ENCODE measurements around the gene ARHGAP15. TPM values are rescaled to one million over a fixed set of nuclear protein-coding genes. Genes with fewer than 3 reads are reported as not detected.

ARHGAP15 gene
- total and polyA plus RNA-seq, 2 experiments from 2014 or later = 0.26 TPM; not detected in 1

DNA sequence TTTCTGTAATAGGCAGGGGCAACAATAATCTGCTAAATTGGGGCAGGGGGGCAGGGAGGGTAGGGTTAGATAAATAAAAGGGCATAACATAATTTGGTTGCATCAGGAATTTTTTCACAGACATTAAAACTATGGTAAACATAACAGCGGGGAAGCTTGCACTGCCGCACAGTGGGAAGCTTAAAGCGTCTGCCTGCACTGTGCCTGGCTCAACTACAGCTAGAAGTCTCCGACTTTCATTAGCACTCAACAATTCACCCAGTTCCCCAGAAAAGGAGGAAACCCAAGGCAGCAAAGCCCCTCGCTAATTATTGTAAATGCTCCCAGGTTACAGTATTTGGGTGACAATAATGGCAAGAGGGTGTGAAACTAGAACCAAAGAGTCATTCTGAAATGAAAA is 562.9 kb downstream of the ARHGAP15 start (continued):
- TF ChIP-seq, protein P1, sequence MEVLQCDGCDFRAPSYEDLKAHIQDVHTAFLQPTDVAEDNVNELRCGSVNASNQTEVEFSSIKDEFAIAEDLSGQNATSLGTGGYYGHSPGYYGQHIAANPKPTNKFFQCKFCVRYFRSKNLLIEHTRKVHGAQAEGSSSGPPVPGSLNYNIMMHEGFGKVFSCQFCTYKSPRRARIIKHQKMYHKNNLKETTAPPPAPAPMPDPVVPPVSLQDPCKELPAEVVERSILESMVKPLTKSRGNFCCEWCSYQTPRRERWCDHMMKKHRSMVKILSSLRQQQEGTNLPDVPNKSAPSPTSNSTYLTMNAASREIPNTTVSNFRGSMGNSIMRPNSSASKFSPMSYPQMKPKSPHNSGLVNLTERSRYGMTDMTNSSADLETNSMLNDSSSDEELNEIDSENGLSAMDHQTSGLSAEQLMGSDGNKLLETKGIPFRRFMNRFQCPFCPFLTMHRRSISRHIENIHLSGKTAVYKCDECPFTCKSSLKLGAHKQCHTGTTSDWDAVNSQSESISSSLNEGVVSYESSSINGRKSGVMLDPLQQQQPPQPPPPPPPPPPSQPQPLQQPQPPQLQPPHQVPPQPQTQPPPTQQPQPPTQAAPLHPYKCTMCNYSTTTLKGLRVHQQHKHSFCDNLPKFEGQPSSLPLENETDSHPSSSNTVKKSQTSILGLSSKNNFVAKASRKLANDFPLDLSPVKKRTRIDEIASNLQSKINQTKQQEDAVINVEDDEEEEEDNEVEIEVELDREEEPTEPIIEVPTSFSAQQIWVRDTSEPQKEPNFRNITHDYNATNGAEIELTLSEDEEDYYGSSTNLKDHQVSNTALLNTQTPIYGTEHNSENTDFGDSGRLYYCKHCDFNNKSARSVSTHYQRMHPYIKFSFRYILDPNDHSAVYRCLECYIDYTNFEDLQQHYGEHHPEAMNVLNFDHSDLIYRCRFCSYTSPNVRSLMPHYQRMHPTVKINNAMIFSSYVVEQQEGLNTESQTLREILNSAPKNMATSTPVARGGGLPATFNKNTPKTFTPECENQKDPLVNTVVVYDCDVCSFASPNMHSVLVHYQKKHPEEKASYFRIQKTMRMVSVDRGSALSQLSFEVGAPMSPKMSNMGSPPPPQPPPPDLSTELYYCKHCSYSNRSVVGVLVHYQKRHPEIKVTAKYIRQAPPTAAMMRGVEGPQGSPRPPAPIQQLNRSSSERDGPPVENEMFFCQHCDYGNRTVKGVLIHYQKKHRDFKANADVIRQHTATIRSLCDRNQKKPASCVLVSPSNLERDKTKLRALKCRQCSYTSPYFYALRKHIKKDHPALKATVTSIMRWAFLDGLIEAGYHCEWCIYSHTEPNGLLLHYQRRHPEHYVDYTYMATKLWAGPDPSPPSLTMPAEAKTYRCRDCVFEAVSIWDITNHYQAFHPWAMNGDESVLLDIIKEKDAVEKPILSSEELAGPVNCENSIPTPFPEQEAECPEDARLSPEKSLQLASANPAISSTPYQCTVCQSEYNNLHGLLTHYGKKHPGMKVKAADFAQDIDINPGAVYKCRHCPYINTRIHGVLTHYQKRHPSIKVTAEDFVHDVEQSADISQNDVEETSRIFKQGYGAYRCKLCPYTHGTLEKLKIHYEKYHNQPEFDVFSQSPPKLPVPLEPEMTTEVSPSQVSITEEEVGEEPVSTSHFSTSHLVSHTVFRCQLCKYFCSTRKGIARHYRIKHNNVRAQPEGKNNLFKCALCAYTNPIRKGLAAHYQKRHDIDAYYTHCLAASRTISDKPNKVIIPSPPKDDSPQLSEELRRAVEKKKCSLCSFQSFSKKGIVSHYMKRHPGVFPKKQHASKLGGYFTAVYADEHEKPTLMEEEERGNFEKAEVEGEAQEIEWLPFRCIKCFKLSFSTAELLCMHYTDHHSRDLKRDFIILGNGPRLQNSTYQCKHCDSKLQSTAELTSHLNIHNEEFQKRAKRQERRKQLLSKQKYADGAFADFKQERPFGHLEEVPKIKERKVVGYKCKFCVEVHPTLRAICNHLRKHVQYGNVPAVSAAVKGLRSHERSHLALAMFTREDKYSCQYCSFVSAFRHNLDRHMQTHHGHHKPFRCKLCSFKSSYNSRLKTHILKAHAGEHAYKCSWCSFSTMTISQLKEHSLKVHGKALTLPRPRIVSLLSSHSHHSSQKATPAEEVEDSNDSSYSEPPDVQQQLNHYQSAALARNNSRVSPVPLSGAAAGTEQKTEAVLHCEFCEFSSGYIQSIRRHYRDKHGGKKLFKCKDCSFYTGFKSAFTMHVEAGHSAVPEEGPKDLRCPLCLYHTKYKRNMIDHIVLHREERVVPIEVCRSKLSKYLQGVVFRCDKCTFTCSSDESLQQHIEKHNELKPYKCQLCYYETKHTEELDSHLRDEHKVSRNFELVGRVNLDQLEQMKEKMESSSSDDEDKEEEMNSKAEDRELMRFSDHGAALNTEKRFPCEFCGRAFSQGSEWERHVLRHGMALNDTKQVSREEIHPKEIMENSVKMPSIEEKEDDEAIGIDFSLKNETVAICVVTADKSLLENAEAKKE (CRISPR knock-in tag; IDR thresholded peaks at IDR 0.05) = no peak
- TF ChIP-seq ZNF331 (CRISPR knock-in tag; IDR thresholded peaks at IDR 0.05; ENCODE audit: low read depth) (no peak), JUNB (IDR thresholded peaks at IDR 0.05; ENCODE audit: unreplicated experiment) (no peak), NANOG (IDR thresholded peaks at IDR 0.05; ENCODE audit: borderline replicate concordance) (no peak), CREB1 (CRISPR knock-in tag; IDR thresholded peaks at IDR 0.05; ENCODE audit: low read depth) (no peak), EZH2 (IDR thresholded peaks at IDR 0.05; ENCODE audit: low read depth, unreplicated experiment) (no peak), EZH2phosphoT487 (IDR thresholded peaks at IDR 0.05; ENCODE audit: unreplicated experiment) (no peak), STAT1 (IDR thresholded peaks at IDR 0.05; ENCODE audit: unreplicated experiment) (no peak)
- TF ChIP-seq, protein P2, sequence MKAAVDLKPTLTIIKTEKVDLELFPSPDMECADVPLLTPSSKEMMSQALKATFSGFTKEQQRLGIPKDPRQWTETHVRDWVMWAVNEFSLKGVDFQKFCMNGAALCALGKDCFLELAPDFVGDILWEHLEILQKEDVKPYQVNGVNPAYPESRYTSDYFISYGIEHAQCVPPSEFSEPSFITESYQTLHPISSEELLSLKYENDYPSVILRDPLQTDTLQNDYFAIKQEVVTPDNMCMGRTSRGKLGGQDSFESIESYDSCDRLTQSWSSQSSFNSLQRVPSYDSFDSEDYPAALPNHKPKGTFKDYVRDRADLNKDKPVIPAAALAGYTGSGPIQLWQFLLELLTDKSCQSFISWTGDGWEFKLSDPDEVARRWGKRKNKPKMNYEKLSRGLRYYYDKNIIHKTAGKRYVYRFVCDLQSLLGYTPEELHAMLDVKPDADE (IDR thresholded peaks at IDR 0.05) = no peak
- TF ChIP-seq, protein P3, sequence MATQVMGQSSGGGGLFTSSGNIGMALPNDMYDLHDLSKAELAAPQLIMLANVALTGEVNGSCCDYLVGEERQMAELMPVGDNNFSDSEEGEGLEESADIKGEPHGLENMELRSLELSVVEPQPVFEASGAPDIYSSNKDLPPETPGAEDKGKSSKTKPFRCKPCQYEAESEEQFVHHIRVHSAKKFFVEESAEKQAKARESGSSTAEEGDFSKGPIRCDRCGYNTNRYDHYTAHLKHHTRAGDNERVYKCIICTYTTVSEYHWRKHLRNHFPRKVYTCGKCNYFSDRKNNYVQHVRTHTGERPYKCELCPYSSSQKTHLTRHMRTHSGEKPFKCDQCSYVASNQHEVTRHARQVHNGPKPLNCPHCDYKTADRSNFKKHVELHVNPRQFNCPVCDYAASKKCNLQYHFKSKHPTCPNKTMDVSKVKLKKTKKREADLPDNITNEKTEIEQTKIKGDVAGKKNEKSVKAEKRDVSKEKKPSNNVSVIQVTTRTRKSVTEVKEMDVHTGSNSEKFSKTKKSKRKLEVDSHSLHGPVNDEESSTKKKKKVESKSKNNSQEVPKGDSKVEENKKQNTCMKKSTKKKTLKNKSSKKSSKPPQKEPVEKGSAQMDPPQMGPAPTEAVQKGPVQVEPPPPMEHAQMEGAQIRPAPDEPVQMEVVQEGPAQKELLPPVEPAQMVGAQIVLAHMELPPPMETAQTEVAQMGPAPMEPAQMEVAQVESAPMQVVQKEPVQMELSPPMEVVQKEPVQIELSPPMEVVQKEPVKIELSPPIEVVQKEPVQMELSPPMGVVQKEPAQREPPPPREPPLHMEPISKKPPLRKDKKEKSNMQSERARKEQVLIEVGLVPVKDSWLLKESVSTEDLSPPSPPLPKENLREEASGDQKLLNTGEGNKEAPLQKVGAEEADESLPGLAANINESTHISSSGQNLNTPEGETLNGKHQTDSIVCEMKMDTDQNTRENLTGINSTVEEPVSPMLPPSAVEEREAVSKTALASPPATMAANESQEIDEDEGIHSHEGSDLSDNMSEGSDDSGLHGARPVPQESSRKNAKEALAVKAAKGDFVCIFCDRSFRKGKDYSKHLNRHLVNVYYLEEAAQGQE (IDR thresholded peaks at IDR 0.05; ENCODE audit: unreplicated experiment) = no peak

Measured in GM23338 (cell line).